H1 (cell line): ENCODE data around the gene PPP2R3B. TPM values are rescaled to one million over a fixed set of nuclear protein-coding genes. Genes with fewer than 3 reads are reported as not detected.

Source experiments
- KDM5A ChIP-seq: fragments of 200-600 bp; IDR thresholded peaks from 2 replicates; pipeline ENCODE4 v1.7.1; 2012; ENCODE audit warnings: mild to moderate bottlenecking, low read length, inconsistent platforms, mixed read lengths
- SRF ChIP-seq: IDR thresholded peaks from 2 replicates; pipeline ENCODE4 v1.6.1; 2011; ENCODE audit warnings: mild to moderate bottlenecking, low read depth, low read length, moderate library complexity
- USF2 ChIP-seq: IDR thresholded peaks from 2 replicates; pipeline ENCODE4 v1.6.1; 2011; ENCODE audit warnings: low read length, improper control_type of control experiment
- polyA plus RNA-seq, 7 experiments: library from polyadenylated mRNA; depleted of rRNA in 3 of 7; stranded (reverse) in 5 of 7; unstranded in 2 of 7; fragments of >200 nt in 5 of 7; fragments of 200-250 nt in 2 of 7; gene quantifications; 1 replicate in 5 of 7; 2 replicates in 1 of 7; 4 replicates in 1 of 7; pipeline versions ENCODE4 v1.2.1 to v1.2.3, GENCODE V29; 2011 to 2013; ENCODE audit warnings: missing spikeins in 2 of 7, mixed read lengths in 2 of 7
- total RNA-seq: library from RNA; stranded (reverse); fragmentation: NEBNext Ultra II Directional; extraction: Animal tissue kit (Norgen Biotek cat#: 25700); gene quantifications from 2 replicates; pipeline ENCODE4 v1.2.1, GENCODE V29; 2021

PPP2R3B gene
- total and polyA plus RNA-seq, 2 of the 8 experiments (the other 6 are each of a cell fraction or from before 2014, with no cell fraction given): 47.6 to 86.7 TPM

- TF ChIP-seq SRF (no peak), USF2 (no peak), KDM5A (no peak)
These were observed 37.5 kb downstream of the PPP2R3B start (continued) for GRCh38 chrX:349196-349595.
